ENCODE results near the gene PAQR5. TPM values are rescaled to one million over a fixed set of nuclear protein-coding genes. Genes with fewer than 3 reads are reported as not detected.

PAQR5 gene
- total RNA-seq, 1 experiment from 2014 or later: 4.9 TPM

DNA sequence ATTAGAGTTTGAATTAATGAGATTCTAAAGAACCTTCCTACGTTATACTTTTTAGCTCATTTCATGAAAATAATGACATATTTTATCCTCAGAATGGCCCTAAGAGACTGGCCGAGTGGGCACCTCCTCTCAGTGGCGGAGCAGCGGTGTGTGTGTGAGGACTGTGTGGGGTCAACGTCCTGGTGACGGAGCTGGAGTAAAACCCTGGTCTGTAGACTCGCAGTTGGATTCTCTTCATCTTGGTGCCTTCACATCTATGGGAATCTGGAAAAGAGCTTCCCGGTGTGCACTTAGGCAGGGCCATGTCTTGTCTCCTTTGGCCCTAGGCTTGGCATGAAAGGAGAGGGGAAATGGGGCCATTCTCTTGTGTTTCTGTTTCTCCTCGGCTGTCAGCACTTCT, 21.4 kb upstream of the PAQR5 start:
- Histone ChIP-seq H3K4me1 (replicated peaks; ENCODE audit: insufficient read depth) (no peaks in the 10 kb centered on the region), H2AFZ (no peak overlapping the region), H3F3A (ENCODE audit: insufficient read depth, low read depth) (no peaks in the 10 kb centered on the region), H3K79me2 (ENCODE audit: low read depth) (no peaks in the 10 kb centered on the region), H3K4me3 (no peak overlapping the region), H3K27ac (no peak overlapping the region), H3K9me3 (ENCODE audit: insufficient read depth, low read depth) (no peaks in the 10 kb centered on the region), H3K4me2 (no peak overlapping the region), H3K9me2 (ENCODE audit: insufficient read depth) (no peaks in the 10 kb centered on the region), H3K36me3 (ENCODE audit: low read depth) (no peaks in the 10 kb centered on the region), H4K20me1 (ENCODE audit: insufficient read depth) (no peaks in the 10 kb centered on the region), H3K27me3 (ENCODE audit: insufficient read depth, low read depth) (no peaks in the 10 kb centered on the region)
- no TSS peak for BruUV-seq (replicated peaks)
- DNase-seq: no peak
- TF ChIP-seq EZH2 (IDR thresholded peaks at IDR 0.05; ENCODE audit: low read depth): no peak
- TF ChIP-seq, protein P1, sequence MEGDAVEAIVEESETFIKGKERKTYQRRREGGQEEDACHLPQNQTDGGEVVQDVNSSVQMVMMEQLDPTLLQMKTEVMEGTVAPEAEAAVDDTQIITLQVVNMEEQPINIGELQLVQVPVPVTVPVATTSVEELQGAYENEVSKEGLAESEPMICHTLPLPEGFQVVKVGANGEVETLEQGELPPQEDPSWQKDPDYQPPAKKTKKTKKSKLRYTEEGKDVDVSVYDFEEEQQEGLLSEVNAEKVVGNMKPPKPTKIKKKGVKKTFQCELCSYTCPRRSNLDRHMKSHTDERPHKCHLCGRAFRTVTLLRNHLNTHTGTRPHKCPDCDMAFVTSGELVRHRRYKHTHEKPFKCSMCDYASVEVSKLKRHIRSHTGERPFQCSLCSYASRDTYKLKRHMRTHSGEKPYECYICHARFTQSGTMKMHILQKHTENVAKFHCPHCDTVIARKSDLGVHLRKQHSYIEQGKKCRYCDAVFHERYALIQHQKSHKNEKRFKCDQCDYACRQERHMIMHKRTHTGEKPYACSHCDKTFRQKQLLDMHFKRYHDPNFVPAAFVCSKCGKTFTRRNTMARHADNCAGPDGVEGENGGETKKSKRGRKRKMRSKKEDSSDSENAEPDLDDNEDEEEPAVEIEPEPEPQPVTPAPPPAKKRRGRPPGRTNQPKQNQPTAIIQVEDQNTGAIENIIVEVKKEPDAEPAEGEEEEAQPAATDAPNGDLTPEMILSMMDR (conservative IDR thresholded peaks at IDR 0.05): no peak
- intact Hi-C loops (cut with micrococcal nuclease; ENCODE audit: unreplicated experiment): no loop called here
- CTCF ChIA-PET: no interaction called here
- POLR2A ChIA-PET (ENCODE audit: unreplicated experiment): interaction anchor here (0.8 kb wide), 1 partner anchor 247 kb away, joined by 6 read pairs; no protein-coding TSS in a partner anchor

GRCh38 chr15:69279636-69280035, 19.1 kb upstream of the PAQR5 start:
- Histone ChIP-seq H3K9me3 (ENCODE audit: insufficient read depth, low read depth) (no peaks in the 10 kb centered on the region), H3F3A (ENCODE audit: insufficient read depth, low read depth) (no peaks in the 10 kb centered on the region), H3K79me2 (ENCODE audit: low read depth) (no peaks in the 10 kb centered on the region), H3K4me3 (no peak overlapping the region), H2AFZ (no peak overlapping the region), H3K4me1 (replicated peaks; ENCODE audit: insufficient read depth) (no peaks in the 10 kb centered on the region), H3K27ac (no peak overlapping the region), H3K9me2 (ENCODE audit: insufficient read depth) (no peaks in the 10 kb centered on the region), H3K36me3 (ENCODE audit: low read depth) (no peaks in the 10 kb centered on the region), H3K27me3 (ENCODE audit: insufficient read depth, low read depth) (no peaks in the 10 kb centered on the region), H3K4me2 (no peak overlapping the region), H4K20me1 (ENCODE audit: insufficient read depth) (no peaks in the 10 kb centered on the region)
- ChIA-PET CTCF (no interaction called here), POLR2A (ENCODE audit: unreplicated experiment) (no interaction called here)
- BruUV-seq (replicated peaks): no TSS peak
- TF ChIP-seq, protein P1 (conservative IDR thresholded peaks at IDR 0.05): no peak
- no peak for TF ChIP-seq EZH2 (IDR thresholded peaks at IDR 0.05; ENCODE audit: low read depth)
- no peak for DNase-seq
- intact Hi-C loops (cut with micrococcal nuclease; ENCODE audit: unreplicated experiment): no loop called here

DNA sequence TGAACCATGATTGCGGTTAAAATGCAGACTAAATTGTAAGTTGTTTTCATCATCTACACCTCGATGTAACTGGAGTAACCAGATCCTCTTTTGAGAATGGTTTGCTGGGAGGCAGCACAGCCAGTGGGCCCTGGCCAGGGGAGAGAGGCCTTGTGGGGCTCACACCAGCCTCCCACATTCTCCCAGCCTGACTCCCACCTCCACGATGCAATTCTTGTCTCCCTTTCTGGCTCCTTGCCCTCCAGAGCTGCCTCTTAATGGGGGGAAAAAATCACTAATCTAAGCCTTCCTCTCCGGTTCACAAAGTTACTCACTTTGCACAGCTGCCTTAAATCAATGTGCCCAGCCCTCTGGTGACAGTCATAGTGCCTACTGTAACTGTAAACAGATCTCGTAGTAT, 17.9 kb upstream of the PAQR5 start:
- Histone ChIP-seq H3K9me2 (ENCODE audit: insufficient read depth) (no peaks in the 10 kb centered on the region), H4K20me1 (ENCODE audit: insufficient read depth) (no peaks in the 10 kb centered on the region), H3K79me2 (ENCODE audit: low read depth) (no peaks in the 10 kb centered on the region), H3K4me2 (no peak overlapping the region), H2AFZ (no peak overlapping the region), H3F3A (ENCODE audit: insufficient read depth, low read depth) (no peaks in the 10 kb centered on the region), H3K9me3 (ENCODE audit: insufficient read depth, low read depth) (no peaks in the 10 kb centered on the region), H3K4me1 (replicated peaks; ENCODE audit: insufficient read depth) (no peaks in the 10 kb centered on the region), H3K4me3 (no peak overlapping the region), H3K36me3 (ENCODE audit: low read depth) (no peaks in the 10 kb centered on the region), H3K27ac (no peak overlapping the region), H3K27me3 (ENCODE audit: insufficient read depth, low read depth) (no peaks in the 10 kb centered on the region)
- CTCF ChIA-PET: interaction anchor here (0.6 kb wide), 1 partner anchor 115 kb away, joined by 3 read pairs; no protein-coding TSS in a partner anchor
- no peak for DNase-seq
- POLR2A ChIA-PET (ENCODE audit: unreplicated experiment): no interaction called here
- BruUV-seq (replicated peaks): no TSS peak
- no peak for TF ChIP-seq EZH2 (IDR thresholded peaks at IDR 0.05; ENCODE audit: low read depth)
- TF ChIP-seq, protein P1 (conservative IDR thresholded peaks at IDR 0.05): no peak
- intact Hi-C loops (cut with micrococcal nuclease; ENCODE audit: unreplicated experiment): no loop called here
